Muscle layer of colon (tissue), 2 donors: ENCODE results near the gene TRIM39.
A peak's percentile ranks its signal among the peaks of the same experiment; 100 is the strongest.

Source experiments
- H3K27ac ChIP-seq: one replicate; pipeline ENCODE4 v1.7.0; 2013; ENCODE audit warnings: low read depth, mild to moderate bottlenecking, low read length, moderate library complexity
- H3K27me3 ChIP-seq, 2 donors: one replicate each; pipeline ENCODE4 v1.7.0; 2013; ENCODE audit warnings: low read length in 2 of 2, mild to moderate bottlenecking in 2 of 2; ENCODE audit not compliant: insufficient read depth in 2 of 2, control insufficient read depth in 1 of 2
- H3K36me3 ChIP-seq: one replicate; pipeline ENCODE4 v1.7.0; 2013; ENCODE audit warnings: mild to moderate bottlenecking, low read length; ENCODE audit not compliant: insufficient read depth
- H3K4me1 ChIP-seq: one replicate; pipeline ENCODE4 v1.7.0; 2013; ENCODE audit warnings: mild to moderate bottlenecking, low read length; ENCODE audit not compliant: insufficient read depth
- H3K4me3 ChIP-seq, 2 donors: one replicate each; pipeline ENCODE4 v1.7.0; 2013; ENCODE audit warnings: low read length in 2 of 2, low read depth in 1 of 2, mild to moderate bottlenecking in 1 of 2, moderate library complexity in 1 of 2
- H3K9ac ChIP-seq: one replicate; pipeline ENCODE4 v1.7.0; 2013; ENCODE audit warnings: low read length
- H3K9me3 ChIP-seq: one replicate; pipeline ENCODE4 v1.7.0; 2013; ENCODE audit warnings: mild to moderate bottlenecking, low read length
- donor health status: abdominal sarcoma.
- donor health status: Adenocarcinoma of cecum.

The TRIM39 gene

DNA sequence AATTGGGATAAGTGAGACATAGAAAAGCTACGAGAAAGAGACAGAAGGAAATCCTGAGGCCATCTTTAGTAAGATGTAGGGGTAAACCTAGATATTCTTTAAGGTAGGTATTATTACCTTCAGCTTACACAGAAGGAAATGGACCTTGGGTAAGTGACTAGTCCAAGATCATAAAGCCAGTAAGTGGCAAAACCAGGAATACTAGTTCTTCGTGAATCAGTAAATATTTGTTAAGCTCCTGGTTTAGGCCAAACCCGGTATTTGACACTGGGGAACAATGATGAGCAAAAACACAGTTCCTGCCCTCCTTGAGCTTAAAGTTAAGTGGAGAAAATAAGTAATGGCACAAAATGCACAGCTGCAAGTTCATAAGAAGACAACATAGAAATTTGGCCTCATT lies 5.3 kb downstream of the TRIM39 start:
- peaks cover 71% of the 10 kb centered on the region for H3K36me3 ChIP-seq
- H3K4me1 ChIP-seq, result peaks cover 11% of the 10 kb centered on the region
- no peak overlapping the region for H3K9ac ChIP-seq
- H3K27ac ChIP-seq, result no peak overlapping the region
- H3K9me3 ChIP-seq, result no peaks in the 10 kb centered on the region
- no peak overlapping the region for H3K4me3 ChIP-seq
- H3K27me3 ChIP-seq, result no peaks in the 10 kb centered on the region

DNA sequence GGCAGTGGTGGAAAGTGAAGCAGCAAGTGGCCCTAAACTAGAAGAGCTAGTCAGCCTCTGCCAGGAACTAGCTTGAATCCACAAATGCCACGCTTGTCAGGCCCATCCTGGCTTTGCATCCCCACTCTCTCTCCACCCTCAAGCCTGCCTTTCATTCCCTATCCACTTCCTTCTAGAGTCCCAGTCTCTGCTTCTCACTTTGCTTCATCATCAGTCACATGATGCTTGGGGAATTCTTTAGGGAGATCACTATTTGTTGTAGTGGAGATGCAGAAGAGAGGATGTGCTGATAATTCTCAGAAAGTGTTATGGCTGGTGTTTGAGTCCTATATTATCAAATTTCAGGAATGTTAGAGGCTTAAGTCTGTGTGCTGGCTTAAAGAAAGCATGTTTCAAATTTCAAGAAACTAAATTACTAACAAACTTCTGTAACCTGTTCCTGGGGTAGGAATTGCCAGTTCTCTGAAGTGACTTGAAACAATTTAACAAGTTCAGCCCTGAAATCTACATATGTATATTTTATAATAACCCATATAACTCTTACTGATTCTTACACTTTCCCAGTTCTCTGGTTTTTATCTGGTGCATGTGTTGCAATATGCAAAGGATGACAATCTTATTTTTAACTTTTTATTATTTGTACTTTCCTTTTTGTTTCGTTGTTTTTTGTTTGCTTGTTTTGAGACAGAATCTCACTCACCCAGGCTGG lies 7.5 kb downstream of the TRIM39 start:
- no peaks in the 10 kb centered on the region for H3K4me1 ChIP-seq
- H3K4me3 ChIP-seq, result no peak overlapping the region
- no peaks in the 10 kb centered on the region for H3K27me3 ChIP-seq
- H3K27ac ChIP-seq, result no peak overlapping the region
- H3K36me3 ChIP-seq, result peaks cover 84% of the 10 kb centered on the region
- H3K9me3 ChIP-seq, result no peaks in the 10 kb centered on the region
- no peak overlapping the region for H3K9ac ChIP-seq

DNA sequence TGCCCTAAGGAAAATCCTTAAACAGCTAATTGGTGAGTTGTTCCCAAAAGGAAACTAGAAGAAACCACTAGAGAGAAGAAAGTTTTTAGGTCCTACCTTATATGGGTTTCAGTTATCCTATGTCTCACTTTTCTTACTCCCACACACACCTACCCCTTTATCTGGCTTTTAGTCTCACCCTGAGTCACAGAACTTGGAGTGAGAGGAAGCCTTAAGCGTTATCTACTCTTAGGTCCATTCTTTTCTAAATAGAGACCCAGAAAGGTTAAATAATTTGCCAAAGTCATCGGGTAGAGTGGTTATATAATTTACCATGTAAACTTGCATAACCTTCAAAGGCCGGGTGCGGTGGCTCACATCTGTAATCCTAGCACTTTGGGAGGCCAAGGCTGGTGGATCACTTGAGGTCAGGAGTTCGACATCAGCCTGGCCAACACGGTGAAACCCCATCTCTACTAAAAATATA lies 13.9 kb downstream of the TRIM39 start:
- Histone ChIP-seq H3K27me3 (no peaks in the 10 kb centered on the region), H3K27ac (no peak overlapping the region), H3K9me3 (no peaks in the 10 kb centered on the region), H3K4me1 (peaks cover 4% of the 10 kb centered on the region), H3K4me3 (no peak overlapping the region), H3K36me3 (peaks cover 60% of the 10 kb centered on the region), H3K9ac (no peak overlapping the region)

DNA sequence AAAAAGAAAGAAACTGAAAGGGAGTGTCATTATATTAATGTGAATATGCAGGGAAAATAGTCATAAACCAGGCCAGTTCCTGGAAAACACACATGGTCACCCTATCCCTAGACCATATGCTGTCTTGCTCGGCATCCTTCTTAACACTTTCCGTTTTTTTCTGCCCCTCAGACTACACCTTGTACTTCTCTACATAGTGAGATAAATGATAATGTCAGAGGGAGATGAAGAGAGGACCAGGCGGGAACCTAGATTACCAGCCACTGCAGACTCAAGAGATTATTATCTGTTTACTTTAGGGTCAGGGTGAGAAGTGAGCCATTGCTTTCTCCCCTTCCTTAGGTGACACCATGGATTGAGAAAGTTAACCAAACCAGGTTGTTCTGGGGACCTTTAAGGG lies 14.5 kb downstream of the TRIM39 start:
- Histone ChIP-seq H3K27me3 (no peaks in the 10 kb centered on the region), H3K27ac (no peak overlapping the region), H3K4me1 (peaks cover 10% of the 10 kb centered on the region), H3K36me3 (peaks cover 54% of the 10 kb centered on the region), H3K9ac (no peak overlapping the region), H3K9me3 (no peaks in the 10 kb centered on the region), H3K4me3 (no peak overlapping the region)

DNA sequence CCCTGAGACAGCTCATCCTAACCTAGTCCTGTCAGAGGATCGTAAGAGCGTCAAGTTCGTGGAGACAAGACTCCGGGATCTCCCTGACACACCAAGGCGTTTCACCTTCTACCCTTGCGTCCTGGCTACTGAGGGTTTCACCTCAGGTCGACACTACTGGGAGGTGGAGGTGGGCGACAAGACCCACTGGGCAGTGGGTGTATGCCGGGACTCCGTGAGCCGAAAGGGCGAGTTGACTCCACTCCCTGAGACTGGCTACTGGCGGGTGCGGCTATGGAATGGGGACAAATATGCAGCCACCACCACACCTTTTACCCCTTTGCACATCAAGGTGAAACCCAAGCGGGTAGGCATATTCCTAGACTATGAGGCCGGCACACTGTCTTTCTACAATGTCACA lies 15.0 kb downstream of the TRIM39 start:
- Histone ChIP-seq H3K36me3 (peaks cover 55% of the 10 kb centered on the region), H3K27me3 (no peaks in the 10 kb centered on the region), H3K27ac (no peak overlapping the region), H3K4me3 (no peak overlapping the region), H3K9me3 (no peaks in the 10 kb centered on the region), H3K9ac (no peak overlapping the region), H3K4me1 (peaks cover 12% of the 10 kb centered on the region)

DNA sequence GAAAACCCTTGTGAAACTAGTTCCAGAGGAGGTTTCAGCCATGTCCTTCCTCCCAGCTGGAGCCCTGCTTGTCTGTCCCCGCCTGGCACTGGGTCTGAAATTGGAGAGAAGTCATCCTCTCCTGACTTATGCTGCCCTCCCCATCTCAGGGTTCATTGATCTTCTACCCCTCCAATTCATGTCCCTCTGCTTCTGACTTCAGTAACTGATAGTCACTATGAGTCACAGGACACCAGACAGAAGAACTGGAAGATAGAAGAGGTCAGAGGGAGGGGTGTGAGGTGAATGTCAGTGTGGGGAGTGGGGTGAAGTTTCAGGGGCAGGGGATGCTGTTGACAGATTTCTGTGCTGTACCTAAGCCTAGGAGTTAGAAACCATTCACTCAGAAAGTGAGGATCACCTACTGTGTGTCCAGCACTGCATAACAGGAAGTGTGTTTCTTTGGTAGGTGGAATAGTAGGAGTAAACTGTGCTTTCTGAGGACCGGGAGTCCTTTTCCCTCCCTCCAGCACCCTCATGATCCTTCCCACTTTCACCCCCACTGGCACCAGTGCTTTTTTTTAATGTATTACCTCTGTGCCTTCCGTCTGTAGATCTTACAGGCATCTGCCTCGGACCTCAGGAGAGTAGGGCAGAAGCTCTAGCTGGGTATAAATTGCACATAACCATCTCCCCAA lies 17.6 kb downstream of the TRIM39 start:
- peaks cover 46% of the 10 kb centered on the region for H3K36me3 ChIP-seq
- peak overlapping the region; percentile 65 to 97 for H3K4me3 ChIP-seq
- peaks cover 12% of the 10 kb centered on the region for H3K4me1 ChIP-seq
- peak overlapping the region; percentile 91 for H3K27ac ChIP-seq
- H3K9me3 ChIP-seq, result no peaks in the 10 kb centered on the region
- no peak overlapping the region for H3K9ac ChIP-seq
- H3K27me3 ChIP-seq, result no peaks in the 10 kb centered on the region

DNA sequence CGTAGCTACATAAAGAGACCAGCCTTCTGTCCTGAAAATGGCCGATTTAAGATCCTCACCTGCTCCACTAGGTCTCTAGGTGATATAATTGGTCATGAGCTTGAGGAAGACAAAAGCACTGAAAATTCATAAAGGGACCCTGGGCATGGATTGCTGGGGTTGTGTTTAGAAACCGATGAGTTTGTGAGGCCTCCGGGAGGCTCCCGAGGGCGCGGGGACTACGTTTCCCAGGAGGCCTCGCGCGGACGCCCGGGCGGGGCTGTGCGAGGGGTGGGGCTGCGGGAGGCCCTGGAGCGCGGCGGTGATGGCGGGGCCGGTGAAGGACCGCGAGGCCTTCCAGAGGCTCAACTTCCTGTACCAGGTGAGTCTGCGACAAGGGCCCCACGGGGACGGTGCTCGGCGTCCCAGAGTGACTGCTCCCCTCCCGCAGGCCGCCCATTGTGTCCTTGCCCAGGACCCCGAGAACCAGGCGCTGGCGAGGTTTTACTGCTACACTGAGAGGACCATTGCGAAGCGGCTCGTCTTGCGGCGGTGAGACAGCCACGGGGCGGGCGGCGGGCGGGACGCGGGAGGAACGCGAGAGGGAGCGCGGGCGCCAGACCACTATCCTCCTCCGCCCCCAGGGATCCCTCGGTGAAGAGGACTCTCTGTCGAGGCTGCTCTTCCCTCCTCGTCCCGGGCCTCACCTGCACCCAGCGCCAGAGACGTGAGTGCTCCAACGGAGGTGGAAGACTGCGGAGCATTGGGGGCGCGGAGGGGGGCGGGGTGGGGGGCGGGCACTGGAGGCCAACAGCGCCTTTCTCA lies 18.3 kb downstream of the TRIM39 start, which contains the start of gene RPP21:
RPP21 (plus strand) TSS at position 289 of the 804 bp plus-strand sequence; CDS start at position 305, 16 bp downstream.
- H3K4me3 ChIP-seq, result peak within 1 kb of the TSS; percentile 65 to 97
- H3K9ac ChIP-seq, result peak within 1 kb of the TSS; percentile 29
- peaks cover 38% of the 10 kb centered on the region for H3K36me3 ChIP-seq
- peaks cover 12% of the 10 kb centered on the region for H3K4me1 ChIP-seq
- peak within 1 kb of the TSS; percentile 91 for H3K27ac ChIP-seq
- no peaks in the 10 kb centered on the region for H3K9me3 ChIP-seq
- no peaks in the 10 kb centered on the region for H3K27me3 ChIP-seq

DNA sequence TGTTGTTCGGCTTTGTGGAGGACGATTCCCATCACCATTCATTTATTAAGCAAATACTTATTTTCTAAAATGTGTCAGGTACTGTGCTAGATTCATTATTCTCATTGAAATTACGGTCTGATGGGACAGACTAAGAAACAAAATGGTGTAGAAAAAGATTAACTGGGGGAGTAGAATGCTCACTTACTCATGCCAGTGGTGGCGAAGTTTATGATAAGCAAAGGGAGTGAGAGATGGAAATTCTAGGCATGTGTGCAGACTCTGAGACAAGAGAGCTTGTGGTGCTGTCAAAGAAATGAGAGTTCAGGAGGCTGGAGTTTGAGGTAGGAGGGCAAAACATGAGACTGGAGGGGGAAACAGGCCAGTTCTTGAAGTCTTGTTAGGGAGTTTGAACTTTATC lies 19.1 kb downstream of the TRIM39 start:
- Histone ChIP-seq H3K4me3 (peak overlapping the region; percentile 34 to 47), H3K36me3 (peaks cover 31% of the 10 kb centered on the region), H3K4me1 (peaks cover 12% of the 10 kb centered on the region), H3K27ac (peak overlapping the region; percentile 56), H3K9me3 (no peaks in the 10 kb centered on the region), H3K9ac (peak overlapping the region; percentile 29), H3K27me3 (no peaks in the 10 kb centered on the region)

DNA sequence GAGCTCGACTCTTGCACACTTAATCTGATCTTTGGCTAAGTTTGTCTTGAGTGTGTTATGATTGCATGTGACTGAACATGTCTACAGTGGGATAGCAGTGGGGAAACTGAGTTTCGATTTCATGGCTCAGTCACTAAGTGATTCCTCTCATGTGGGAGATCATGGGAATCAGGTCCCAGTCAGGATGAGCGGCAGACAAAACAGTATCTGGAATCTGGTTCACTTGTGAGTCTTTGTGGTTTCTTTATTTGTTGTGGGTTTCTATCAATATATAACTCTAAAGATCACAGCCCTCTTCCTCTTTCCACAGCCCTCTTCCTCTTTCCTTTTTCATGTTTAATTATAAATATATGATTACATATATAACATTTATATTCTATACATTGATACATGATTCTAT lies 22.2 kb downstream of the TRIM39 start:
- Histone ChIP-seq H3K9me3 (no peaks in the 10 kb centered on the region), H3K4me3 (no peak overlapping the region), H3K27me3 (no peaks in the 10 kb centered on the region), H3K9ac (no peak overlapping the region), H3K36me3 (peaks cover 14% of the 10 kb centered on the region), H3K4me1 (peaks cover 12% of the 10 kb centered on the region), H3K27ac (no peak overlapping the region)

DNA sequence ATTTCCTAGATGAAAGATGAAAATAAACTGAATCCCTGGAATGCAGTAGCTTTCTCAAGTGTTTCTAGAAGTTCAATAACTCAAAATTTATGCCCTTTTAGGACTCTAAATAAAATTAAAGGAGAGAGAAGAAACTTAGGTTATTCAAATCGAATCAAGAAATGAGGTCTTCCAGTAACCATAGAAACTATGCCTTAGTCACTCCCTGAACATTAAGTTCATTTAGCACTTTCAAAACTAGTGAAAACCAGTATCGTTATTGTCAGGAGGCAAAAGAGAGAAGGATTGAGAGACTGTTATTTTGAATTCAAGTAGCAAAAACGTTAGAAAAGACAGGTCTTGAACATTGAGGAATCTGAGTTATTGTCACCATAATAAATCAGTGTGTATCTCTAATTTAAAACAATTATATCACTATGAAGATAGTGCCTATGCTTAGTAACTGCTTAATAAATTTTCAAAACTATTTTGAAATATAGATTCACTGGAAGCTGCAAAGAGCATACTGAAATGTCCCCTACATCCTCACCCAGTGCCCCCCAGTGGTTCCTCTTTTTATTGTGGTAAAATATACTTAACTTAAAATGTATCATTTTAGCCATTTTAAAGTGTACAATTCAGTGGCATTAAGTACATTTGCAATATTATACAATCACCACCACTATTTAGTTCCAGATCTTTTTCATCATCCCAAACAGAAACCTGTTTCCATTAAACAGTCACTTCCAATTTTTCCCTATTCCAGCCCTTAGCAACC lies 22.9 kb downstream of the TRIM39 start:
- H3K36me3 ChIP-seq, result peaks cover 14% of the 10 kb centered on the region
- no peaks in the 10 kb centered on the region for H3K9me3 ChIP-seq
- no peak overlapping the region for H3K9ac ChIP-seq
- H3K27ac ChIP-seq, result no peak overlapping the region
- peaks cover 11% of the 10 kb centered on the region for H3K4me1 ChIP-seq
- H3K4me3 ChIP-seq, result no peak overlapping the region
- H3K27me3 ChIP-seq, result no peaks in the 10 kb centered on the region

DNA sequence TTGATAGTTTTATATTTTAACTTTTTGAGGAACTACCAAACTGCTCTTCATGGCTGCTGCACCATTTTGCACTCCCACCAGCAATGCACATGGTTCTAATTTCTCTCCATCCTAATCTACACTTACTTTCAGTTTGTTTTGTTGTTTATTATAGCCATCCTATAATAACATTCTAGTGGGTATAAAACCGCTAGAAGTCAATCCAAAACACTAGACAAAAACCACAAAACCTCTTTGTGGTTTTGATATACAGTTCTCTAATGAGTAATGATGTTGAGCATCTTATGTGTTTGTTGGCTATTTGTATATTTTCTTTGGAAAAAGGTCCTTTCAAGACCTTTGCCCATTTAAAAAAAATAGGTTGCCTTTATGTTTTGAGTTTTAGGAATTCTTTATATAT lies 23.8 kb downstream of the TRIM39 start:
- Histone ChIP-seq H3K9ac (no peak overlapping the region), H3K27me3 (no peaks in the 10 kb centered on the region), H3K4me3 (no peak overlapping the region), H3K36me3 (peaks cover 14% of the 10 kb centered on the region), H3K27ac (no peak overlapping the region), H3K4me1 (peaks cover 8% of the 10 kb centered on the region), H3K9me3 (no peaks in the 10 kb centered on the region)
